Measurements from ENCODE around the gene RPL35.

Gene RPL35

DNA sequence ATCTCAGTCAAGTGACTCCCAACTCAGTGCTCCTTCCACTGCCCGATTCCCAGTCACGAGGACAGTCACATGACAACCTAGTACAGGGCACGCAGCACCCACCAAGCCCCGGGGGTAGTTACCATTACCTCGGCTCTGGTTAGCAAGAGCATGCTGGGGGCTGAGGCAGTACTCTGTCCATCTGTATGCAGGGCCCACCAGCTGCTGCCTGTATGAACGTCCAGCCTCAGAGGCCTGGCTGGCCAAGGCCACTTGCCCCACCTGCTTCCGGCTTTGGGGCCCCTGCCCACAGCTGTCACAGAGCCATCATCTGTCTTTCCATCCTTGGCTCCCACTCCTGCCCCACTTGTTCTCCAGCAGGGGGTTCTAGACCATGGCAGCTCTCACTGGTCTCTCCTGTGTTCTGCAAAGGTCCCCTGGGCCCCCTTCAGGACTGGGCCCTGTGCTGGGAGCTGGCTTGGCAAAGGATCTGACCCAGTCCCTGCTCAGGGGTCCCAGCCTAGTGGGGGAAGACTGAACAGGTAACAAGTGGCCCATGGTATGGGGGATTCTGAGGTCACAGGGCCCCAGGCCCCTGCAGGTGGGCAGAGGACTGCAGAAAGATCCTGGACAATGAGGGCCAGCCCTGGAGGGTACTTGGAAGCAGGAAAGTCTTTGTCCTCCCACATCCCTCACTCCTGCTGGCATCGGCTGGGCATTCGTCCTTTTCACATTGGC lies 3.3 kb downstream of the RPL35 start:
- TF ChIP-seq, protein P1, sequence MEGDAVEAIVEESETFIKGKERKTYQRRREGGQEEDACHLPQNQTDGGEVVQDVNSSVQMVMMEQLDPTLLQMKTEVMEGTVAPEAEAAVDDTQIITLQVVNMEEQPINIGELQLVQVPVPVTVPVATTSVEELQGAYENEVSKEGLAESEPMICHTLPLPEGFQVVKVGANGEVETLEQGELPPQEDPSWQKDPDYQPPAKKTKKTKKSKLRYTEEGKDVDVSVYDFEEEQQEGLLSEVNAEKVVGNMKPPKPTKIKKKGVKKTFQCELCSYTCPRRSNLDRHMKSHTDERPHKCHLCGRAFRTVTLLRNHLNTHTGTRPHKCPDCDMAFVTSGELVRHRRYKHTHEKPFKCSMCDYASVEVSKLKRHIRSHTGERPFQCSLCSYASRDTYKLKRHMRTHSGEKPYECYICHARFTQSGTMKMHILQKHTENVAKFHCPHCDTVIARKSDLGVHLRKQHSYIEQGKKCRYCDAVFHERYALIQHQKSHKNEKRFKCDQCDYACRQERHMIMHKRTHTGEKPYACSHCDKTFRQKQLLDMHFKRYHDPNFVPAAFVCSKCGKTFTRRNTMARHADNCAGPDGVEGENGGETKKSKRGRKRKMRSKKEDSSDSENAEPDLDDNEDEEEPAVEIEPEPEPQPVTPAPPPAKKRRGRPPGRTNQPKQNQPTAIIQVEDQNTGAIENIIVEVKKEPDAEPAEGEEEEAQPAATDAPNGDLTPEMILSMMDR (IDR thresholded peaks at IDR 0.05; ENCODE audit: insufficient read depth, low read depth, low read length, missing control alignments): no peak
- no peak overlapping the region for H3K4me3 ChIP-seq (ENCODE audit: low read length)
- DNase-seq (ENCODE audit: low read depth): no peak

DNA sequence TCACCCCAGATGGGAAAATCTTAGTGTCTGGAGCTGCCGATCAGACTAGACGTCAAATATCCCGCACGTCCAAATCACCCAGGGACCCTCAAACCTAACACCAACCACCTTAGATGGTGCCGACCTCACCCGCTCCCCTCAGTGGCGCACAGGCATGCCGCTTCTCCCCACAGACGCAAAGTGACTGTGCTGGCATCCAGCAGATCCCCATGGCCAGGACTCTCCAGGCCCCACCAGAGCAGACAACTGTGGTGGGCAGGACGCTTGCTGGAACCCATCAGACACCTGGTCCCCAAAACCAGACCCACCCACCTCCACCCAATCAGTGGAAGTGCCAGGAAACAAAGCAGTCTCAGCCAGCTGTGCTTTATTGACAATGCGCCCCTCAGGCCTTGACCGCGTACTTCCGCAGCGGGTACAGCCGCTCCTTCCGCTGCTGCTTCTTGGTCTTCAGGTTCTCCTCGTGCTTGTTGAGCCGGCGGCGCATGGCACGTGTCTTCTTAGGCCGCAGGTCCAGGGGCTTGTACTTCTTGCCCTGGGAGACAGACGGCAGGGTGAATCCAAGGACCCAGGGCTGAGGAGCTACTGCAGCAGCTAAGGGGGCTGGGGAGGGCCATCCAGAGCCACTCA lies 4.1 kb downstream of the RPL35 start:
- no peak for DNase-seq (ENCODE audit: low read depth)
- H3K4me3 ChIP-seq (ENCODE audit: low read length): no peak overlapping the region
- TF ChIP-seq, protein P1 (IDR thresholded peaks at IDR 0.05; ENCODE audit: insufficient read depth, low read depth, low read length, missing control alignments): no peak

DNA sequence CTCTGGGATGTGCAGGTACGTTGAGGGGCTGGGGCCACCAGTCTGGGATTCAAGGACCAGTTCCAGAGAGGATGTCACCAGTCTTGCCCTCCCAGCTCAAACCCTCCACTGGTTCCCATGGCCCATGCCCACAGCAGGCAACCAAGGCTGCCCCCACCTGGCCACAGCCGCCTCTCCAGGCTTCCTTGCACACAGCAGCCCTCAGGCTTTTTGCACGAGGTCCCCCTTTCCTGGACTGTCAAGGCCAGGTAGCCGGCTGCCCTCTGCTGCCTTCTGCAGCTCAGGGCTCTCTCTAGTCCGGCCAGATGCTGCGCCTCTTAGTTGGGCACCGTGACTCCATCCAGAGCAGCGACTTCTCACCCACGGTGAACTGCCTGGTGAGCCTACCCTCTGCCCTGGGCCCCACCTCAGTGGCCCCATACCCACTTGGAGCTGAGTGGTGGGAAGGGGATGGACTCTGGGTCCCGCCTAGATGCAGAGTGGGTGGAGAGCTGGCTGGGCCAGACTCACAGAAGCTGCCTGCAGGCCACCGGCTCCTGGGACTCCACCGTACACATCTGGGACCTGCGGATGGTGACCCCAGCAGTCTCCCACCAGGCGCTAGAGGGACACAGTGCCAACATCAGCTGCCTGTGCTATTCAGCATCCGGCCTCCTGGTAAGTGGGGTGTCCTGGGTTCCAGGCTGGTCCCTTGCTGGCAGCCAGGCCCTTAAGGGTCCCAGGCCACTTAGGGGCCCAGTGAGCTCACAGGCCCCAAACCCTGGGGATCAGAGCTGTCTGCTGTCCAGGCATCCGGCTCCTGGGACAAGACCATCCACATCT lies 5.6 kb downstream of the RPL35 start:
- peak; percentile 41 for DNase-seq (ENCODE audit: low read depth)
- TF ChIP-seq, protein P1 (IDR thresholded peaks at IDR 0.05; ENCODE audit: insufficient read depth, low read depth, low read length, missing control alignments): peak; percentile 46
- H3K4me3 ChIP-seq (ENCODE audit: low read length): no peak overlapping the region

DNA sequence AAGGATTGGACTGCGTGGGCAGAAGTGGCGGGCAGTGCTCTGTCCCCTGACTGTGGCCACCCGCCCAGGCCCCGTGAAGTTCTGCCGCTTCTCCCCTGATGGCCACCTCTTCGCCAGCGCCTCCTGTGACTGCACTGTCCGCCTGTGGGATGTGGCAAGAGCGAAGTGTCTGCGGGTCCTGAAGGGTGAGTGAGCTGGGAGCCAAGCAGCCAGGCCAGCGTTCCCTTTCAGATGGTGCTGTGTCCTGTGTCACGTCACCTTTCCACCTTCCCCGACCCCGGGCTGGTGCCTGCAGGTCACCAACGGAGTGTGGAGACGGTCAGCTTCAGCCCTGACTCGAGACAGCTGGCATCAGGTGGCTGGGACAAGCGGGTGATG lies 6.2 kb downstream of the RPL35 start:
- TF ChIP-seq, protein P1 (IDR thresholded peaks at IDR 0.05; ENCODE audit: insufficient read depth, low read depth, low read length, missing control alignments): no peak
- no peak overlapping the region for H3K4me3 ChIP-seq (ENCODE audit: low read length)
- no peak for DNase-seq (ENCODE audit: low read depth)

DNA sequence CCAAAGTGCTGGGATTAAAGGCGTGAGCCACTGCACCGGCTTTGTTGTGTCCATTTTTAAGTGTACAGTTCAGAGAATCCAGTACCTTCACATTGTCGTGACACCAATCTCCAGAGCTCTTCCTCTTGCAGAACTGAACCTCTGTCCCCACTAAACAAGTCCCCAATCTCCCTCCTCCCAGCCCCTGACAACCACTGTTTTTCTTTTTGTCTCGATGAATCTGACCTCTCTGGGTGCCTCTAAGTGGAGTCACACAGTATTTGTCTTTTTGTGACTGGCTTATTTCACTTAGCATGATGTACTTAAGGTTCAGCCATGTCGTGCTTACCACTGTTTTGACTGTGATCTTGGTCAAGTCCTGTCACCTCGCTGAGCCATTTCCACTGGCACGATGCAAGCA lies 6.9 kb downstream of the RPL35 start:
- TF ChIP-seq, protein P1 (IDR thresholded peaks at IDR 0.05; ENCODE audit: insufficient read depth, low read depth, low read length, missing control alignments): no peak
- DNase-seq (ENCODE audit: low read depth): no peak
- no peak overlapping the region for H3K4me3 ChIP-seq (ENCODE audit: low read length)

DNA sequence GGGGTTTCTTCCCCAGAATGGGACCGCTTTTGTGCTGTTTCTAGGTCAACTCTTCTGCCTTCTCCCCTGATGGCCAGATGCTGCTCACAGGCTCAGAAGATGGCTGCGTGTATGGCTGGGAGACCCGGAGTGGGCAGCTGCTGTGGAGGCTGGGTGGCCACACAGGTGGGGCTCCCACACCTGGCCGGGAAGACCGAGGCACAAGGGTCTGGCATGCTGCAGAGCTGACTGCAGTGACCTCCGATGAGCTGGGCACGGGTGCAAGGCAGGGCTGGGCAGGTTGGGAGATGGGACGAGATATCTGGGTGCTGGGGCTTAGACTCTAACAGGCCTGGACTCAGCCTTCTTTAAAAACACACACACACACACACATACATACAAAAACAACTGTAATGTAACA lies 7.6 kb downstream of the RPL35 start:
- no peak overlapping the region for H3K4me3 ChIP-seq (ENCODE audit: low read length)
- DNase-seq (ENCODE audit: low read depth): no peak
- TF ChIP-seq, protein P1 (IDR thresholded peaks at IDR 0.05; ENCODE audit: insufficient read depth, low read depth, low read length, missing control alignments): no peak
